ENCODE measurements around the gene ZNF438. TPM values are rescaled to one million over a fixed set of nuclear protein-coding genes. Genes with fewer than 3 reads are reported as not detected.

ZNF438 gene
- total RNA-seq, 1 experiment from 2014 or later = 2.0 TPM

- H3K27ac ChIP-seq (ENCODE audit: low read length) = no peak overlapping the region
- DNase-seq (ENCODE audit: low read depth, low spot score) = no peak
- H3K4me1 ChIP-seq (ENCODE audit: control insufficient read depth, insufficient read depth, low read length) = peaks cover 6% of the 10 kb centered on the region; the same call in 1 of the 2 replicates
- no peak overlapping the region for H3K4me3 ChIP-seq (ENCODE audit: low read depth in 2 of 2, low read length in 2 of 2)
- intact Hi-C loops (cut with micrococcal nuclease; ENCODE audit: unreplicated experiment) (no loop called here), in situ Hi-C loops (cut with HindIII; ENCODE audit: low pct_unique_long_range_greater_than_20kb, low sequenced_read_pairs) (no loop called here)
- H3K9me3 ChIP-seq (ENCODE audit: control insufficient read depth, insufficient read depth, low read depth, low read length) = peaks cover 7% of the 10 kb centered on the region
- BruUV-seq (replicated peaks) = no TSS peak
- TF ChIP-seq POLR2AphosphoS5 (IDR thresholded peaks at IDR 0.05; ENCODE audit: low read depth, low read length) (no peak), TCF7L2 (IDR thresholded peaks at IDR 0.05; ENCODE audit: low read depth, low read length) (no peak), REST (IDR thresholded peaks at IDR 0.05; ENCODE audit: insufficient read depth in 1 of 2, low read depth in 2 of 2, low read length in 1 of 2) (no peak), SIN3A (IDR thresholded peaks at IDR 0.05; ENCODE audit: borderline replicate concordance, insufficient read depth, low read depth, low read length) (no peak), CTCF (IDR thresholded peaks at IDR 0.05) (no peak)
- ATAC-seq = no peak
- ChIA-PET POLR2A (no interaction called here), CTCF (interaction anchor here (0.6 kb wide), 1 partner anchor 34 kb away, joined by 3 read pairs; the partner anchor contains the start of gene ZNF438)
- no peaks in the 10 kb centered on the region for H3K27me3 ChIP-seq (ENCODE audit: control insufficient read depth, insufficient read depth, low read length)
- no peaks in the 10 kb centered on the region for H3K36me3 ChIP-seq (ENCODE audit: control insufficient read depth, insufficient read depth, low read length)
These were observed 34.0 kb downstream of the ZNF438 start for GRCh38 chr10:30997536-30998235.

DNA sequence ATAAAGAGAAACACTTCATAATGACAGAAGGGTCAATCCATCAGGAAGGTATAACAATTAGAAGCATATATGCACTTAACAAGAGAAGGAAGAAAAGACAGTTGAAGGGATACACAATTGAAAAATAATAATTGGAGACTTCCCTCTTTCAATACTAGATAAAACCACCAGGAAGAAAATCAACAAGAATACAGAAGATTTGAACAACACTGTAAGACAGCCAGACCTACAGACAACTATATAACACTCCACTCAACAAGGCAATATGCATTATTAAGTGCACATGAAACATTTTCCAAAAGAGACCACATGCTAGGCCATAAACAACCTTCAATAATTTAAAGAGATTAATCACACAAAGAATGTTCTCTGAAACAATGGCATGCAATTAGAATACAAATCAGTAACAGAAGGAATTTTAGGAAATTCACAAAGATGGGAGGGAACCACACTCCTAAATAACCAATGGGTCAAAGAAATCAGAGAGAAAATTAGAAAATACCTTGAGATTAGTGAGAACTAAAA lies 35.1 kb downstream of the ZNF438 start:
- POLR2A ChIA-PET = no interaction called here
- no peak for TF ChIP-seq TCF7L2 (IDR thresholded peaks at IDR 0.05; ENCODE audit: low read depth, low read length)
- TF ChIP-seq REST (IDR thresholded peaks at IDR 0.05; ENCODE audit: insufficient read depth in 1 of 2, low read depth in 2 of 2, low read length in 1 of 2) = no peak
- no peak for TF ChIP-seq CTCF (IDR thresholded peaks at IDR 0.05)
- intact Hi-C loops (cut with micrococcal nuclease; ENCODE audit: unreplicated experiment) (no loop called here), in situ Hi-C loops (cut with HindIII; ENCODE audit: low pct_unique_long_range_greater_than_20kb, low sequenced_read_pairs) (no loop called here)
- CTCF ChIA-PET = no interaction called here
- no peaks in the 10 kb centered on the region for H3K36me3 ChIP-seq (ENCODE audit: control insufficient read depth, insufficient read depth, low read length)
- peaks cover 6% of the 10 kb centered on the region; the same call in 1 of the 2 replicates for H3K4me1 ChIP-seq (ENCODE audit: control insufficient read depth, insufficient read depth, low read length)
- no peak overlapping the region for H3K27ac ChIP-seq (ENCODE audit: low read length)
- DNase-seq (ENCODE audit: low read depth, low spot score) (no peak), ATAC-seq (no peak)
- no peaks in the 10 kb centered on the region for H3K27me3 ChIP-seq (ENCODE audit: control insufficient read depth, insufficient read depth, low read length)
- no peak overlapping the region for H3K4me3 ChIP-seq (ENCODE audit: low read depth in 2 of 2, low read length in 2 of 2)
- H3K9me3 ChIP-seq (ENCODE audit: control insufficient read depth, insufficient read depth, low read depth, low read length) = peaks cover 7% of the 10 kb centered on the region
- no TSS peak for BruUV-seq (replicated peaks)

Measured in Panc1 (cell line).